Neuron (in vitro differentiated cells): ENCODE measurements around the gene BANF1.
"Not testable (repeated sequence)": the region's sequence is repeated elsewhere in the genome, so short reads cannot be mapped to it uniquely, and the experiment has no call there.

Source experiments
- H2AFZ ChIP-seq: one replicate; pipeline ENCODE4 v1.6.1; 2013; ENCODE audit warnings: low read depth, mild to moderate bottlenecking, inconsistent platforms, low read length, moderate library complexity
- H3K27me3 ChIP-seq: one replicate; pipeline ENCODE4 v1.6.1; 2013; ENCODE audit warnings: low read length; ENCODE audit not compliant: insufficient read depth
- H3K36me3 ChIP-seq: one replicate; pipeline ENCODE4 v1.6.1; 2013; ENCODE audit warnings: low read length; ENCODE audit not compliant: insufficient read depth
- H3K4me1 ChIP-seq: one replicate; pipeline ENCODE4 v1.6.1; 2013; ENCODE audit warnings: low read length; ENCODE audit not compliant: insufficient read depth
- H3K4me3 ChIP-seq: 2 replicates; pipeline ENCODE4 v1.5.1; 2013; ENCODE audit warnings: mild to moderate bottlenecking, low read length, moderate library complexity
- H3K9me3 ChIP-seq: one replicate; pipeline ENCODE4 v1.6.1; 2013; ENCODE audit warnings: low read length

Gene BANF1

GRCh38 chr11:66008468-66009101 lies 6.3 kb downstream of the BANF1 start:
- peaks cover under 1% of the 10 kb centered on the region for H3K4me1 ChIP-seq
- no peak overlapping the region for H2AFZ ChIP-seq
- peaks cover 31% of the 10 kb centered on the region for H3K27me3 ChIP-seq
- no peaks in the 10 kb centered on the region for H3K9me3 ChIP-seq
- H3K36me3 ChIP-seq, result peaks cover 17% of the 10 kb centered on the region
- no peak overlapping the region for H3K4me3 ChIP-seq

- not testable (repeated sequence) for H3K4me3 ChIP-seq, H3K9me3 ChIP-seq, H2AFZ ChIP-seq, H3K36me3 ChIP-seq, H3K4me1 ChIP-seq
- peaks cover 40% of the 10 kb centered on the region for H3K27me3 ChIP-seq
These were observed 7.7 kb downstream of the BANF1 start for GRCh38 chr11:66010036-66010435.

GRCh38 chr11:66011239-66011784 lies 9.0 kb downstream of the BANF1 start:
- Histone ChIP-seq H3K4me1 (no peaks in the 10 kb centered on the region), H2AFZ (no peak overlapping the region), H3K9me3 (no peaks in the 10 kb centered on the region), H3K27me3 (peaks cover 50% of the 10 kb centered on the region), H3K36me3 (no peaks in the 10 kb centered on the region), H3K4me3 (no peak overlapping the region)

GRCh38 chr11:66011785-66012303 lies 9.5 kb downstream of the BANF1 start, which contains the start of gene CST6:
TSS of gene CST6 (plus strand) at chr11:66012008. CDS start at chr11:66012045, 37 bp downstream.
- peaks cover 50% of the 10 kb centered on the region for H3K27me3 ChIP-seq

GRCh38 chr11:66012371-66012945 lies 10.2 kb downstream of the BANF1 start:
- H3K4me1 ChIP-seq, result no peaks in the 10 kb centered on the region
- H3K27me3 ChIP-seq, result peaks cover 50% of the 10 kb centered on the region
- H3K4me3 ChIP-seq, result no peak overlapping the region

More at GRCh38 chr11:66011785-66012303, 9.5 kb downstream of the BANF1 start, which contains the start of gene CST6:
- no peaks in the 10 kb centered on the region for H3K4me1 ChIP-seq
- H2AFZ ChIP-seq, result no peak within 1 kb of the TSS
- H3K36me3 ChIP-seq, result no peaks in the 10 kb centered on the region
- no peaks in the 10 kb centered on the region for H3K9me3 ChIP-seq
- no peak within 1 kb of the TSS for H3K4me3 ChIP-seq

GRCh38 chr11:66012946-66013761 lies 10.9 kb downstream of the BANF1 start:
- Histone ChIP-seq H3K4me3 (no peak overlapping the region), H3K4me1 (no peaks in the 10 kb centered on the region), H3K9me3 (no peaks in the 10 kb centered on the region), H2AFZ (no peak overlapping the region), H3K36me3 (no peaks in the 10 kb centered on the region), H3K27me3 (peaks cover 50% of the 10 kb centered on the region)

More at GRCh38 chr11:66012371-66012945, 10.2 kb downstream of the BANF1 start:
- no peak overlapping the region for H2AFZ ChIP-seq
- no peaks in the 10 kb centered on the region for H3K36me3 ChIP-seq
- H3K9me3 ChIP-seq, result no peaks in the 10 kb centered on the region

- Histone ChIP-seq H2AFZ (no peak overlapping the region), H3K4me1 (no peaks in the 10 kb centered on the region), H3K9me3 (no peaks in the 10 kb centered on the region), H3K4me3 (no peak overlapping the region), H3K27me3 (peaks cover 50% of the 10 kb centered on the region), H3K36me3 (no peaks in the 10 kb centered on the region)
These were observed 11.4 kb downstream of the BANF1 start for GRCh38 chr11:66013762-66014100.

GRCh38 chr11:66014804-66015453 lies 12.6 kb downstream of the BANF1 start:
- Histone ChIP-seq H2AFZ (no peak overlapping the region), H3K4me1 (no peaks in the 10 kb centered on the region), H3K27me3 (peaks cover 51% of the 10 kb centered on the region), H3K4me3 (no peak overlapping the region), H3K9me3 (no peaks in the 10 kb centered on the region), H3K36me3 (no peaks in the 10 kb centered on the region)

- Histone ChIP-seq H3K27me3 (peaks cover 52% of the 10 kb centered on the region), H3K9me3 (no peaks in the 10 kb centered on the region), H3K36me3 (no peaks in the 10 kb centered on the region), H3K4me3 (no peak overlapping the region), H2AFZ (no peak overlapping the region), H3K4me1 (no peaks in the 10 kb centered on the region)
These were observed 13.2 kb downstream of the BANF1 start for GRCh38 chr11:66015454-66015881.

GRCh38 chr11:66015936-66016792 lies 13.9 kb downstream of the BANF1 start:
- no peaks in the 10 kb centered on the region for H3K4me1 ChIP-seq
- no peak overlapping the region for H2AFZ ChIP-seq
- H3K4me3 ChIP-seq, result no peak overlapping the region
- no peaks in the 10 kb centered on the region for H3K36me3 ChIP-seq
- H3K9me3 ChIP-seq, result no peaks in the 10 kb centered on the region
- peaks cover 48% of the 10 kb centered on the region for H3K27me3 ChIP-seq

- Histone ChIP-seq H3K27me3 (peaks cover 42% of the 10 kb centered on the region), H3K9me3 (no peaks in the 10 kb centered on the region), H3K4me1 (no peaks in the 10 kb centered on the region), H3K4me3 (no peak overlapping the region), H2AFZ (no peak overlapping the region), H3K36me3 (no peaks in the 10 kb centered on the region)
These were observed 14.5 kb downstream of the BANF1 start for GRCh38 chr11:66016793-66017177.

GRCh38 chr11:66017321-66017720 lies 15.0 kb downstream of the BANF1 start:
- Histone ChIP-seq H3K9me3 (no peaks in the 10 kb centered on the region), H3K27me3 (peaks cover 36% of the 10 kb centered on the region), H3K4me1 (no peaks in the 10 kb centered on the region), H2AFZ (no peak overlapping the region), H3K36me3 (no peaks in the 10 kb centered on the region), H3K4me3 (no peak overlapping the region)
